HEK293 (cell line): ENCODE measurements around the gene DENND6B.

Experiments used
- TCF7L2 ChIP-seq: IDR thresholded peaks from 2 replicates; pipeline ENCODE4 v1.6.1; 2011; ENCODE audit warnings: low read depth, mild to moderate bottlenecking, inconsistent platforms, low read length, moderate library complexity, borderline replicate concordance
- ZNF24 ChIP-seq: fragments of 450-650 bp; formaldehyde crosslinking; IDR thresholded peaks from 2 replicates; pipeline ENCODE4 v1.5.1; 2016; ENCODE audit warnings: missing biosample characterization, missing genetic modification characterization
- ZNF274 ChIP-seq, 2 experiments: fragments of 200-500 bp in 1 of 2; fragments of 450-650 bp in 1 of 2; sonication (Bioruptor generic) in 1 of 2; formaldehyde crosslinking in 1 of 2; IDR thresholded peaks; 2 replicates each; pipeline versions ENCODE4 v1.5.1 to v1.6.1; 2014 to 2016; ENCODE audit warnings: borderline replicate concordance in 1 of 2, inconsistent platforms in 1 of 2, low read length in 1 of 2, missing biosample characterization in 1 of 2, missing genetic modification characterization in 1 of 2

- TF ChIP-seq ZNF24 (tag by site-specific recombination) (no peak), ZNF274 (IDR thresholded peaks at IDR 0.05; ENCODE audit: low read length) (no peak), ZNF274 (tag by site-specific recombination; IDR thresholded peaks at IDR 0.05; ENCODE audit: borderline replicate concordance) (no peak), TCF7L2 (no peak)
Measured at GRCh38 chr22:50371101-50371648, 44.4 kb upstream of the DENND6B start.
